ENCODE results near the gene D2HGDH.
"Not testable (repeated sequence)": the region's sequence is repeated elsewhere in the genome, so short reads cannot be mapped to it uniquely, and the experiment has no call there.

The D2HGDH gene

GRCh38 chr2:241796209-241796608 lies 61.8 kb downstream of the D2HGDH start:
- no peak for DNase-seq

GRCh38 chr2:241796610-241797138 lies 62.2 kb downstream of the D2HGDH start:
- no peak for DNase-seq

DNA sequence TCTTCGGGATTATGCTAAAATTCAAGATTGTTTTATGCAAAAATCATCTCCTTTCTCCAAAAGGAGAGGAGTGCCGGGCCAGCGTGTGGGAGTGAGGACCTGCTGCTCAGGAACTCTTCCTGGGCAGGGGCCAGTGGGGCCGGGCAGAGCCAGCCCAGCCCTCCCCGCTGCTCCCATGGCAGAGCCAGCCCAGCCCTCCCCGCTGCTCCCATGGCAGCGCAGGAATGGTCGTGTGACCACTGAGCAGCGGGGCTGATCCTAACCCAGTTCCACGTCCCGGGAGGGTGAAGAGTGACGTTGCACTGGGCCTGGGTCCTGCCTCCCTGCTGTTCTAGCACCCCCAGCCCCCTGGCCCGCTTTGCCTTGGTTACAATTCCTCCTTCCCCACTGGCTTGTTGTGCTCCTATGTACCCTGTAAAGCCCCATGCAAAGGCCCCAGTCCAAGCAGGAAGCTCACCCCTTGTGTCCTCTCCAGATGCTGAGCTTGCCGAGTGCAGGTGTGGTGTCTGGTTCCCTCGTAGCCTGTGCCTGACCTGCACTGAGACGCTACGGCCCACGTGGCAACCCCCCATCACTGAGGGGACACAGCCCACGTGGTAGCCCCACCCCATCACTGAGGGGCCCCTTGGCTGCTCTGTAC lies 63.1 kb downstream of the D2HGDH start:
- DNase-seq: no peak

DNA sequence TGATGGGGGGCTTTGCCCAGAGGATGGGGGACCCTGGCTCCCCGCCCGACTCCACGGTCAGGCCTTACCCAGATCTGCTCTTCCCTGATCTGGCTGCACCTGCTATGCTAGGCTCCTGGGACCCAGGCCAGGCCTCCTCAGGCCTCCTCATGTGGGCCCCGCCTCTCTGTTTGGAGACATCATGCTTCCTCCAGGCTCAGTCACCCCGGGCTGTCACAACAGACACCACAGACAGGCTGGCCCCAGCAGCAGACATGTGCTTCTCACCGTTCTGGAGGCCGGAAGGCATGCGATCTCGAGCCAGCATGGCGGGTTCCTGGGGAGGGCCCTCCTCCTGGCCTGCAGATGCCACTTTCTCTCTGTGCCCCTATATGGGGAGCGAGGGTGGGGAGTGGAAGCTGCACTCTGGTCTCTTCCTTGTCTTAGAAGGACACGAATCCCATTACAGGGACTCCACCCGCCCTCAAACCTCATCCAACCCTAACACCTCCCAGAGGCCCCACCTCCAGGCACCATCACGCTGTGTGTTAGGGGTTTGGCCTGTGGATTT lies 63.7 kb downstream of the D2HGDH start:
- no peak for DNase-seq

DNA sequence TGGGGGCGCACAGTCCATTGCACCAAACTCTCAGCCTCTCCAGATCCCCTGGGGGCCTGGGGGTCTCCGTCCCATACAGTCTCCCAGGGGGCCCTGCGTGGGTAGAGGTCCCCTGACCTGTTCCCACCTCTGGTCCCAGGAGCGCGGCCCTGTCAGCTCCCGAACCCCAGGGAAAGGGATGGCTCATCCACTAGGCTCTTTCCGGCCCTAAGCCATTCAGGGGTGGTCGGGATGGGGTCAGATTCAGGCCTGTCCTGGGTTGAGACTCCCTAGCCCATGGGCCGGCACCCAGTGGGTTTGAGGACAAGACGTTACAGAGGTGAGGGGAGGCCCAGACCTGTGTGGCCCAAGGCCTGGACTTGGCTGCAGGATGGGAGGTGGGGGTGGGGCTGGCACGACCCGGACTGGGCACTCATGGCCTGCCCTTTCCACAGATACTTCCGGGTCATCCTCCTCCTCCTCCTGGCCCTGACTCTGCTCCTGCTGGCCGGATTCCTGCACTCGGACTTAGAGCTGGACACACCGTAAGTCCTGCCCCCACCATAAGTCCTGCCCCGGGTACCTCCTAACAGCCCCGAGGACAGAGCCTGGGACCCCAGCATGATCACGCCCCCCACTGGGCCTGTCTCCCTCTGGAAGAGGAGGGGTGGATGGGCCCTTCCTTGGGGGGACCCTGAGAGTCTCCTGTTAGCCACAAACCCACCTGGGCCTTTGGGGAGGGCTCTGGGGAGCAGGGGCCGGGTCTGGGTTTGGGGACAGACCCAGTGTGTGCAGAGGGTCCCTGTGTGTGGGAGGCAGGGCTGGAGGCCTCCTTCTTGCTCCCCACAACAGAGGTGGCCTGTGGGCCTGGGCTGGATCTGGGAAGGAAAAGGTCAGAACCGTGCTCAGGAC lies 64.4 kb downstream of the D2HGDH start:
- DNase-seq: no peak

GRCh38 chr2:241799522-241800197 lies 65.2 kb downstream of the D2HGDH start:
- no peak for DNase-seq

DNA sequence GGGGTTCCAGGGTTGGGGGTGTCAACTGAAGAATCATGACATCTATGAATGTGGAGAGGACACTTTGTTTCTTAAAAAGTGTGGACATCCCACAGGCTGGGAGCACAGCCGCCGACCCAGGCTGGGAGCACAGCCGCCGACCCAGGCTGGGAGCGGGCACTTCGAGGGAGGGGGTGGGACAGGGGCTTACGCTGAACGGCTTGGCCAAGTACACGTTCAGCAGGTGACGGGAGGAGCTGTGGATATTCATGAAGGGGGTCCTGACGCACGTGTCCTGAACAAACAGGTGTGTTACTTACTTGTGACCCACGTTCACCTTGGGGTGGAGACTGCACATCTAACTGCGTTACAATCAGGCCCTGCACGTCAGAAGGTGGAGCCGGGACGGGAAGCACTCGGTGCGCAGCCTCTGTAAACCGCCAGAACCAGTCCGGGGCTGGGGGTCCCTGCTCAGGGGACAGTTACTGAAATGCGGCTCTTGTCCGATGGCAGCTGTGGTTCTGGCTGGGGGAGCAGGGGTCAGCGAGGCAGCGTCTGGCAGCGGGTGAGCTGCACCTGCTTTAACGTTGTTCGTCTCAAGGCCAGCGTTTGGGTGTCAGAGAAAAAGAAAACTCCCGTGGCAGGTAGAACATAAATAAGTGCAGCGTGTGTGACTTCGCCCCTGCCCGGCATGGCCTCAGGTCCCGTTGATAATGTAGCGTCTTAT lies 65.9 kb downstream of the D2HGDH start:
- DNase-seq: not testable (repeated sequence)

DNA sequence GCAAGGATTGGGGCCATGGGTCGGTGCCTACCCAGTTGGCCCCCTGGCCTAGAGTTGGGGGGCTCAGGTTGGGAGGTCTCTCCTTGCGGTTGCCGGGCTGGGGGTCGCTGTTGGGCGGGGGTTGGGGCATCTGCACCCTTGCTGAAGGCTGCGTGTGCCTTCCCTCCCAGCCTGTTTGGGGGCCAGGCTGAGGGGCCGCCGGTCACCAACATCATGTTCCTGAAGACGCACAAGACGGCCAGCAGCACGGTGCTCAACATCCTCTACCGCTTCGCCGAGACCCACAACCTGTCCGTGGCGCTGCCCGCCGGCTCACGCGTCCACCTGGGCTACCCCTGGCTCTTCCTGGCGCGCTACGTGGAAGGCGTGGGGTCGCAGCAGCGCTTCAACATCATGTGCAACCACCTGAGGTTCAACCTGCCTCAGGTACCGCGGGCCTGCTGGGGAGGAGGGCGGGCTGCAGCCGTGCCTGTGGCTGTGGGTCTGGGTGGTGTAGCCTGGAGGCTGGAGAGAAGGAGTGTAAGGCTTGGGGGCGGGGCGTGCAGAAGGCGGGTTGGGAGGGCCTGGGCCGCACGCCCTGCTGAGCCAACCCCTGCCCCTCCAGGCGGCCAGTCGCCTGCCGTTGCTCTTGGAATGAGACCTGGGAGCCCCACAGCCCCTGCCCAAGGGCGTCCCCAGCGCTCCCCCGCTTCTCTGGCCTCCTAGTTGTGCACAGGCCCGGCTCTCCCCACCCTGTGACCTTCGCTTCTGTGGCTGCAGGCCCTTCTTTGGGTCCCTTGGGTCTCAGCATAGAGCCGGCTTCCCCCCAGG lies 67.4 kb downstream of the D2HGDH start:
- no peak for DNase-seq

DNA sequence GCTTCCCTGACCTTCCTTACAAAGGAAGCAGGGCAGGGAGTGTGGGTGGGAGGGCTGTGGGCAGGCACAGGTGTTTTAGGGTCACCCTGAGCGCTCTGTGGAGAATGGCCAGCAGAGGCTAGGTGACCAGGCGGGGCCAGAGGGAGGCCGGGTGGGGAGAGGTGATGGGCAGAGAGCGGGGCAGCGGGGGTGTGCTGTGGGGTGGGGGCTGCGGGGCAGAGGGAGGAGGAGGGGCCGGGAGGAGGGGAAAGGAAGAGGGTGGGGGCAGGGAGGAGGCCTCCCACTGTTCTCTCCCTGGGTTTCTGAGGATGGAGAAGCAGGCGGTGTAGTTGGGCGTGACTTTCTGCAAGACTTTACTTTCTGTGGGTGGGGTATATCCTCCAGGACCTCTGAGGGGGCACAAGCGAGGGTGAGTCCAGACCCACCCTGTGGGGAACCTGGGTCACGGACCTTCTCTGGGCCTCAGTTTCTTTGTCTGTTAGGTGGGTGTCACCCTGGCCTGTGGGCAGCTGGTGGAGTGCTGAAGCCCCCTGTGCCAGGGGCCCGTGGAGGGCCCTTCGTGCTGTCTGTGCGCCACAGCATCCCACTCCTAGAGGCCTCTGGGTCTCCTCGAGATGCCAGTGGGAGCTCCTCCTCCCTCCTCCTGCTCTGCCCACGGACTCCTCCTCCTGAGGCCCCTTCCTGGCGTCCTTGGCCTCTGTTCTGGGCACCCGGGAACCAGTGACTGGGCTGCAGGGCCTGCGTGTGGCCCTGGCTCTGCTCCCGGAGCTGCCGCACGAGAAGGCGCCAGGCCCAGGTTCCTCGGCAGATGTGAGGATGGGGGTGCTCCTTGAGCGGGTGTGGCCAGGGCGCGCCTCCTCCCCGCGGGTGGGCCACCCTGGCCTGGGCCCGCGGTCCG lies 68.2 kb downstream of the D2HGDH start:
- no peak for DNase-seq

DNA sequence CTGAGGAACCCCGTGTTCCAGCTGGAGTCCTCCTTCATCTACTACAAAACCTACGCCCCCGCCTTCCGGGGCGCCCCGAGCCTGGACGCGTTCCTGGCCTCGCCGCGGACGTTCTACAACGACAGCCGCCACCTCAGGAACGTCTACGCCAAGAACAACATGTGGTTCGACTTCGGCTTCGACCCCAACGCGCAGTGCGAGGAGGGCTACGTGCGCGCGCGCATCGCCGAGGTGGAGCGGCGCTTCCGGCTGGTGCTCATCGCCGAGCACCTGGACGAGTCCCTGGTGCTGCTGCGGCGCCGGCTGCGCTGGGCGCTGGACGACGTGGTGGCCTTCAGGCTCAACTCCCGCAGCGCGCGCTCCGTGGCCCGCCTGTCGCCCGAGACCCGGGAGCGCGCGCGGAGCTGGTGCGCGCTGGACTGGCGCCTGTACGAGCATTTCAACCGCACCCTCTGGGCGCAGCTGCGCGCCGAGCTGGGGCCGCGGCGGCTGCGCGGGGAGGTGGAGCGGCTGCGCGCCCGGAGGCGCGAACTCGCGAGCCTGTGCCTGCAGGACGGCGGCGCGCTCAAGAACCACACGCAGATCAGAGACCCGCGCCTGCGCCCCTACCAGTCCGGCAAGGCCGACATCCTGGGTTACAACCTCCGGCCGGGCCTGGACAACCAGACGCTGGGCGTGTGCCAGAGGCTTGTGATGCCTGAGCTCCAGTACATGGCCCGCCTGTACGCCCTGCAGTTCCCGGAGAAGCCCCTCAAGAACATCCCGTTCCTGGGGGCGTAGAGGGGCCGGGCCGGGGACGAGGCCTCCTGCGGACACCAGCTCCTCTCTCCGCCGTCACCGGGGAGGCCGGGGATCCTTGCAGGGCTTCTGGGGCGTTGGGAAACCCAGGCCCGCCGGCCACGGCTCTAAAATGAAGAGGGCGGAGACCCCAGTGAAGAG lies 69.2 kb downstream of the D2HGDH start:
- peak; percentile 80 for DNase-seq

DNA sequence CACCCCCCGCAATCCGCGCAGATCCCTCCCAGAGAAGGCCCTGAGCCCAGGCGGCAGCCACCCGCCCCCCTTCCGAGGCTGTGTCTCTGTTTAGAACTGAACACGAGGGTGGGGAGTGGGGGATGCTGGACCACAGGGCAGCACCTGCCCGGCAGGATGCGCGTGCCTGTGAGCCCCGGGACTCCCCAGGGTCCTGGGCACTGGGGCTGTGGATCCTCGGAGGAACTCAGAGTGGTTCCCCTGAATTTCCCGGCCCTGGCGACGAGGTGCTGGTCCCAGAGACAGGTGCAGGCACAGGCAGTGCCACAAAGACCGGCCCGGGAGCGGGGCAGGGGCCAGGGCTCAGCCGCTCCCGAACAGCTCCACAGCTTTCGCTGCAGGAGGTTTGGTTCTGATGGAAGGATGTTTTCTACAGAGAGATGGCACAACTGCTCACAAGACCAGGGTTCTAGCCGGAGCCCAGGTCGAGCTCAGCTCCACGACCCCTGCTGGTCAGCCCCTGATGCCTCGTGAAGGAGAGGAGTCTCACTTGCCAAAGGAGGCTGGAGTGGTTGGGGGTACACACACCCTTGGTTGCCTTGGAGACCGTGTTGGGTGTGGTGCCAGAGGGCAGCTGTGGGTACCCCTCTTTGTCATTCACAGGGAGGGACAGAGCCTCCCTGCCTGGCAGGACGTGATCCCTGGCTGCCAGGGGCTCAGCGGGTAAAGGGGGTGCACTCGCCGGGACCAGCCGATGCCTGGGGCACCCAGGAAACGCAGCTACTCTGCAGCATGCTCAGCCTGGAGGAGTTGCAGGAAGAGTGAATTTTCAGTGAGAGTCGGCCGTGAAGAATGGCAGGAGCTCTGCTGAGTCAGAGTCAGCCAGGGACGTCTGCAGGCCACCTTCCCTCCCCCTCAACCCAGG lies 70.1 kb downstream of the D2HGDH start:
- DNase-seq: no peak

DNA sequence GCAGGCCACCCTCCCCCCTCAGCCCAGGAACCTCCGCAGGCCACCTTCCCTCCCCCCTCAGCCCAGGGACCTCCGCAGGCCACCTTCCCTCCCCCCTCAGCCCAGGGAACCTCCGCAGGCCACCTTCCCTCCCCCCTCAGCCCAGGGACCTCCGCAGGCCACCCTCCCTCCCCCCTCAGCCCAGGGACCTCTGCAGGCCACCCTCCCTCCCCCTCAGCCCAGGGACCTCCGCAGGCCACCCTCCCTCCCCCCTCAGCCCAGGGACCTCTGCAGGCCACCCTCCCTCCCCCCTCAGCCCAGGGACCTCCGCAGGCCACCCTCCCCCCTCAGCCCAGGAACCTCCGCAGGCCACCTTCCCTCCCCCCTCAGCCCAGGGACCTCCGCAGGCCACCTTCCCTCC lies 71.8 kb downstream of the D2HGDH start:
- not testable (repeated sequence) for DNase-seq

DNA sequence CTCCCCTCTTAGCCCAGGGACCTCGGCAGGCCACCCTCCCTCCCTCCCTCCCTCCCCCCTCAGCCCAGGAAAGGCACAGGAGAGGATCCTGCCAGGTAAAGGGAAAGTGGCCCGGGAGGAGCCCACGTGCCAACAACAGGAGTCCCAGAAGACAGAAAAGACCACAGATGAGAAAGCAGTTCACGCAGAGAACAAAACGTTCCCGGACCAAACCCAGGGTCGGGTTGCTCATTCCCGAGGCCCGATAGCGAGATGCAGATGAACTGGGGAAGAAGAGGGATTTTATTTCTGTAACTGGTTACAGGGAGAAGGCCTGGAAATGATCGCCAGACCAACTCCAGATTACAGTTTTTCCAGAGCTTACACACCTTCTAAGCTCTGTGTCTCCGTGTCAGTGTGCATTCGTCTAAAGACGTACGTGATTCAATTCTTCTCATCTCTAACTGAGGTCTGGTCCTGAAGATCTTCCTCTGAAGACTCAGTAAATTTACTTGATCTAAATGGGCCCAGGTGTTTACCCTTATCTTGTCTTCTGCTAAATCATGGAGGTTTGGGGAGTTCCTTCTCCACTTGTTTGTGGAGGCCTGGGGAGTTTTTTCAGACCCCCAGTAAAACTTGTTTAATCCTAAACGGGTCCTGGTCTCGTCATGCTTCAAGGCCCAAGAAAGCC lies 73.8 kb downstream of the D2HGDH start:
- DNase-seq: no peak

GRCh38 chr2:241808721-241809382 lies 74.4 kb downstream of the D2HGDH start, which contains the start of gene NEU4:
Gene NEU4, plus strand, starts transcription at chr2:241809193. Its CDS starts 5,292 bp downstream, at chr2:241814485.
- DNase-seq: no peak

- DNase-seq: no peak
Observed at GRCh38 chr2:241809383-241810306, 75.2 kb downstream of the D2HGDH start.
